Measurements from ENCODE around the gene CNTNAP5.

Gene CNTNAP5

GRCh38 chr2:124908411-124908810 is 883.3 kb downstream of the CNTNAP5 start:
- DNase-seq (ENCODE audit: low read depth) = no peak

- no peak for DNase-seq (ENCODE audit: low read depth)
These were observed 886.5 kb downstream of the CNTNAP5 start for GRCh38 chr2:124911560-124911959.

GRCh38 chr2:124913868-124914267 is 888.8 kb downstream of the CNTNAP5 start:
- DNase-seq (ENCODE audit: low read depth) = no peak

- no peak for DNase-seq (ENCODE audit: low read depth)
These were observed 890.5 kb downstream of the CNTNAP5 start for GRCh38 chr2:124915567-124915966.

GRCh38 chr2:124919296-124919695 is 894.2 kb downstream of the CNTNAP5 start:
- DNase-seq (ENCODE audit: low read depth) = no peak

GRCh38 chr2:124920448-124920847 is 895.4 kb downstream of the CNTNAP5 start:
- no peak for DNase-seq (ENCODE audit: low read depth)

- DNase-seq (ENCODE audit: low read depth) = no peak
These were observed 896.1 kb downstream of the CNTNAP5 start for GRCh38 chr2:124921191-124921590.

GRCh38 chr2:124923097-124923496 is 898.0 kb downstream of the CNTNAP5 start:
- DNase-seq (ENCODE audit: low read depth) = no peak

GRCh38 chr2:124933883-124934282 is 908.8 kb downstream of the CNTNAP5 start:
- DNase-seq (ENCODE audit: low read depth) = no peak

GRCh38 chr2:124953921-124954320 is 928.8 kb downstream of the CNTNAP5 start:
- no peak for DNase-seq (ENCODE audit: low read depth)

GRCh38 chr2:124959581-124959980 is 934.5 kb downstream of the CNTNAP5 start:
- no peak for DNase-seq (ENCODE audit: low read depth)

GRCh38 chr2:124961132-124961531 is 936.0 kb downstream of the CNTNAP5 start:
- no peak for DNase-seq (ENCODE audit: low read depth)
